IMR-90 (cell line): Measurements from ENCODE around the gene LDB2. TPM values are rescaled to one million over a fixed set of nuclear protein-coding genes. Genes with fewer than 3 reads are reported as not detected.

ENCODE experiments used
- ATAC-seq: fragments of 200-7000 bp; cut with Tn5 transposase; 2 replicates; pipeline ENCODE4 v1.9.1; 2020; ENCODE audit warnings: low read depth, mild to moderate bottlenecking, moderate library complexity
- BruUV-seq: library from RNA; stranded (reverse); fragments of 400-500 nt; replicated peaks from 2 replicates; lab custom pipeline; 2021; lab: Mats Ljungman, UMichigan
- CTCF ChIA-PET: fragments of 300-600 bp; formaldehyde crosslinking; extraction: SDS; loops from one replicate; lab custom pipeline; 2021; ENCODE audit warnings: antibody characterized with exemption; lab: Yijun Ruan, JAX
- POLR2A ChIA-PET: fragments of 300-600 bp; sonication (Branson Sonifier 250); formaldehyde crosslinking; loops from one replicate; lab custom pipeline; 2022; ENCODE audit warnings: antibody characterized with exemption; ENCODE audit not compliant: unreplicated experiment; lab: Charles Lee
- DNase-seq: peaks from one replicate; pipeline ENCODE4 v3.0.0; 2013
- H2AFZ ChIP-seq: replicated peaks from 2 replicates; pipeline ENCODE3; 2013; ENCODE audit warnings: low read length, mild to moderate bottlenecking; ENCODE audit not compliant: poor library complexity
- H2AK5ac ChIP-seq: 2 replicates; pipeline ENCODE4 v1.6.1; 2013; ENCODE audit warnings: low read depth, low read length, inconsistent platforms
- H2AK9ac ChIP-seq: replicated peaks from 2 replicates; pipeline ENCODE3; 2013; ENCODE audit warnings: mild to moderate bottlenecking, low read depth, low read length, moderate library complexity; ENCODE audit not compliant: poor library complexity
- H2BK120ac ChIP-seq: 2 replicates; pipeline ENCODE4 v1.6.1; 2013; ENCODE audit warnings: low read depth, low read length, inconsistent platforms
- H2BK15ac ChIP-seq: 3 replicates; pipeline ENCODE4 v1.6.1; 2013; ENCODE audit warnings: low read depth, low read length, inconsistent platforms
- H2BK20ac ChIP-seq: 2 replicates; pipeline ENCODE4 v1.6.1; 2013; ENCODE audit warnings: low read depth, mild to moderate bottlenecking, inconsistent platforms, low read length, moderate library complexity
- H2BK5ac ChIP-seq: 2 replicates; pipeline ENCODE4 v1.6.1; 2013; ENCODE audit warnings: mild to moderate bottlenecking, low read depth, low read length, inconsistent platforms; ENCODE audit not compliant: poor library complexity, severe bottlenecking
- H3K14ac ChIP-seq: replicated peaks from 2 replicates; pipeline ENCODE4 v1.6.1; 2013; ENCODE audit warnings: low read depth, low read length, inconsistent platforms
- H3K18ac ChIP-seq: 2 replicates; pipeline ENCODE4 v1.6.1; 2013; ENCODE audit warnings: low read depth, low read length, control low read depth
- H3K23ac ChIP-seq: 2 replicates; pipeline ENCODE4 v1.6.1; 2013; ENCODE audit warnings: low read depth, low read length, inconsistent platforms
- H3K27ac ChIP-seq: 2 replicates; pipeline ENCODE4 v1.5.1; 2013; ENCODE audit warnings: mild to moderate bottlenecking, control low read depth, low read length; ENCODE audit not compliant: insufficient read depth
- H3K27me3 ChIP-seq: 2 replicates; pipeline ENCODE4 v1.6.1; 2013; ENCODE audit warnings: low read length; ENCODE audit not compliant: control insufficient read depth, insufficient read depth
- H3K36me3 ChIP-seq: 2 replicates; pipeline ENCODE4 v1.6.1; 2013; ENCODE audit warnings: low read length, mixed read lengths; ENCODE audit not compliant: control insufficient read depth, insufficient read depth
- H3K4ac ChIP-seq: 2 replicates; pipeline ENCODE4 v1.6.1; 2013; ENCODE audit warnings: low read depth, low read length, inconsistent platforms
- H3K4me1 ChIP-seq: 2 replicates; pipeline ENCODE4 v1.6.1; 2013; ENCODE audit warnings: low read length, mixed read lengths; ENCODE audit not compliant: control insufficient read depth, insufficient read depth
- H3K4me2 ChIP-seq: 2 replicates; pipeline ENCODE4 v1.6.1; 2013; ENCODE audit warnings: low read depth, mild to moderate bottlenecking, control low read depth, low read length, moderate library complexity
- H3K4me3 ChIP-seq: 2 replicates; pipeline ENCODE4 v1.5.1; 2013; ENCODE audit warnings: low read depth, mild to moderate bottlenecking, control low read depth, low read length, moderate library complexity; ENCODE audit not compliant: insufficient read depth
- H3K56ac ChIP-seq: 2 replicates; pipeline ENCODE4 v1.6.1; 2013; ENCODE audit warnings: low read length, inconsistent platforms; ENCODE audit not compliant: insufficient read depth; ENCODE audit errors: extremely low read depth
- H3K79me1 ChIP-seq, 2 experiments: 2 replicates each; pipeline ENCODE4 v1.6.1; 2013; ENCODE audit warnings: low read length in 2 of 2, inconsistent platforms in 1 of 2, low read depth in 1 of 2
- H3K9ac ChIP-seq: 2 replicates; pipeline ENCODE4 v1.6.1; 2013; ENCODE audit warnings: low read depth, low read length, control low read depth
- H3K9me1 ChIP-seq: 2 replicates; pipeline ENCODE4 v1.6.1; 2013; ENCODE audit warnings: low read length, inconsistent platforms; ENCODE audit not compliant: insufficient read depth
- H3K9me3 ChIP-seq: 2 replicates; pipeline ENCODE4 v1.6.1; 2013; ENCODE audit warnings: low read length; ENCODE audit not compliant: control insufficient read depth, insufficient read depth
- H4K20me1 ChIP-seq: 2 replicates; pipeline ENCODE4 v1.6.1; 2013; ENCODE audit warnings: low read length, inconsistent platforms; ENCODE audit not compliant: insufficient read depth
- H4K5ac ChIP-seq: 2 replicates; pipeline ENCODE4 v1.6.1; 2013; ENCODE audit warnings: mild to moderate bottlenecking, low read depth, low read length, control low read depth
- H4K8ac ChIP-seq, 2 experiments: 2 replicates each; pipeline ENCODE4 v1.6.1; 2013; ENCODE audit warnings: low read depth in 2 of 2, low read length in 2 of 2, control low read depth in 1 of 2, inconsistent platforms in 1 of 2
- H4K91ac ChIP-seq: 2 replicates; pipeline ENCODE4 v1.6.1; 2013; ENCODE audit warnings: low read depth, low read length, inconsistent platforms; ENCODE audit not compliant: insufficient read depth
- MXI1 ChIP-seq: IDR thresholded peaks from 2 replicates; pipeline ENCODE4 v1.6.1; 2012; ENCODE audit warnings: low read depth, mild to moderate bottlenecking, low read length, moderate library complexity, borderline replicate concordance
- WGBS, 2 experiments: methylation state at CpG; one replicate each; pipeline versions ENCODE4 v1.1.5 to v1.1.7; 2013; ENCODE audit warnings: missing lambda C conversion rate in 2 of 2; ENCODE audit not compliant: insufficient read length in 1 of 2; ENCODE audit errors: extremely low coverage in 2 of 2; 5-methylcytosine and 5-hydroxymethylcytosine counted together
- dilution Hi-C: fragments of 300-500 bp; cut with HindIII; formaldehyde crosslinking; loops from one replicate; pipeline ENCODE4 v1.14.3; 2018; ENCODE audit warnings: low sequenced_read_pairs; ENCODE audit not compliant: unreplicated experiment
- in situ Hi-C: fragments of 300-500 bp; cut with MboI; formaldehyde crosslinking; loops from 3 replicates; pipeline ENCODE4 v1.14.3; 2019; ENCODE audit warnings: low sequenced_read_pairs, inconsistent platforms, mixed read lengths
- intact Hi-C: fragments of 100-400 bp; cut with micrococcal nuclease; formaldehyde crosslinking; loops from 2 replicates; pipeline ENCODE4 v1.10.0; 2022
- polyA plus RNA-seq, 3 experiments: library from polyadenylated mRNA; depleted of rRNA; stranded (reverse); fragments of >200 nt; gene quantifications; 2 replicates each; pipeline ENCODE4 v1.2.3, GENCODE V29; 2012; ENCODE audit warnings: low replicate concordance in 1 of 3
- total RNA-seq: library from RNA; depleted of rRNA; stranded (reverse); fragments of >200 nt; gene quantifications from 2 replicates; pipeline ENCODE4 v1.2.3, GENCODE V29; 2012

The LDB2 gene
- total and polyA plus RNA-seq, 2 of the 4 experiments (the other 2 are of a cell fraction): 67.9 to 116 TPM

DNA sequence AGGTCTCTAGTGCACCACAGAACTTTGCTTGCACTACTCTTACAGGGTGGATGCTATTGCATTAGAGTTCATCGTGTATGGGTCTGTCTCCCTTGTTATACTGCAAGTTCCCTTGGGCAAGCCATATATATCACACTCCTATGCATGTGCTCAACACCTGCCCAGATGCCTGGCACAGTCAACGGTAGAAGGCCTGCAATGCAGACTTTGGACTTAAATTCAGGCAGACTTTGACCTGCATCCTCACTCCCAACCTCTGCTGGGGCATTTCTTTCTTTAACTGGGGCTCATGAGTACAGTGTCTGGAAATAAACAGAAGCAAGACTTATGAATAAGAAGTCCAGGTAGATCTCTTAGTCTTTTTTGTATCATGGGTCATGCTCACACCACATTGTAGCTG lies 148.2 kb downstream of the LDB2 start:
- Histone ChIP-seq H3K4me1 (no peaks in the 10 kb centered on the region; the same call in 1 of the 2 replicates), H4K20me1 (no peaks in the 10 kb centered on the region), H3K4me3 (no peak overlapping the region), H3K36me3 (peaks cover 3% of the 10 kb centered on the region; the same call in 1 of the 2 replicates), H3K23ac (no peak overlapping the region), H4K5ac (no peak overlapping the region), H2BK20ac (no peak overlapping the region), H4K91ac (no peak overlapping the region), H3K27me3 (no peaks in the 10 kb centered on the region), H3K4me2 (no peak overlapping the region), H3K4ac (no peak overlapping the region), H2BK120ac (no peak overlapping the region), H2AFZ (no peak overlapping the region), H2BK5ac (no peak overlapping the region), H3K18ac (no peak overlapping the region), H2BK15ac (no peak overlapping the region), H3K14ac (no peak overlapping the region), H3K9me3 (no peaks in the 10 kb centered on the region), H4K8ac (no peak overlapping the region), H3K9me1 (no peaks in the 10 kb centered on the region), H3K56ac (no peak overlapping the region), H2AK9ac (no peak overlapping the region), H2AK5ac (no peak overlapping the region), H3K27ac (no peak overlapping the region), H3K9ac (no peak overlapping the region), H3K79me1 (no peaks in the 10 kb centered on the region)
- intact Hi-C loops: loop anchor here (10.0 kb wide), 1 partner anchor 235 kb away; no protein-coding TSS in a partner anchor
- dilution Hi-C loops: no loop called here
- no peak for DNase-seq
- ChIA-PET POLR2A (no interaction called here), CTCF (no interaction called here)
- TF ChIP-seq MXI1: no peak
- in situ Hi-C loops: no loop called here
- BruUV-seq: no TSS peak
- no peak for ATAC-seq
- WGBS, 2 experiments: no CpG with 5 or more reads among the region's 2 CpGs
